ENCODE results near the gene SKIL.

Gene SKIL

DNA sequence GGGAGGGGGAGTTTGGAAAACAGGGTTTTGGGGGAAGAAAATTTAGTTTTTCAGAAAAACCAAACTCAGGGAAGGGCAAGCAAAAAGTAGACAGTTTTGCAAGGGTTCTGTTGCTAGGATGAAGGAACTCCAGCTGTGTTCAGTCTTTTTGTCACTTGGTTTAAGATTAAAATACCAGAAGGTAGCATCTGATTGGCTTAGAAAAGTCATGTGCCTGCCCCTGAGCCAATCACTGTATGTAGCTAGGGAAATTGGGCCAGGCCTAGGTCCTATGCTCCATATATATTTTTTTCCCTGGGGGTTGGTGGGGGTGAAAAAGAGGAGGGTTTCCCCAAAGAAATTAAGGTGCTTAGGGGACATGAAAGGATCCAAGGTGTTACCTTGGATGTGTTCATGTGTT lies 85.4 kb downstream of the SKIL start:
- no peak for DNase-seq

DNA sequence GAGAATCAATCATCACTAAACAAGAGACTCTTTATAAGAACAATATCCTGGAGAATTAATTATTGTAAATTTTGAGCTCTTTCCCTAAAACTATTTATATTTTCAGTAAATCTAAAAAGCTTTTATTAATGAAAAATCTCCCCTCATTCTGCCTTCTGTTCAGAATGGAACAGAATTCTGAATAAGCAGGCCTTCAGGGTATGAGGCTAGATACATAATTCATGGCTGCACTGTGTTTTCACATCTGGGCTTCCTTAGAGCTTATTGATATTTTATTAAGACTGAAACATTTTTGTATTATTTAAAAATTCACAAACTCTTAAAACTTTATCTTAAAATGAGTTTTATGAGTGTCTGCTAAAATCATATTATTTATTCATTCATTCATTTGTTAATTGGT lies 85.9 kb downstream of the SKIL start:
- no peak for DNase-seq
